ENCODE measurements around the gene SIAH1.
A peak's percentile ranks its signal among the peaks of the same experiment; 100 is the strongest.
"Not testable (repeated sequence)": the region's sequence is repeated elsewhere in the genome, so short reads cannot be mapped to it uniquely, and the experiment has no call there.

Gene SIAH1, protein sequence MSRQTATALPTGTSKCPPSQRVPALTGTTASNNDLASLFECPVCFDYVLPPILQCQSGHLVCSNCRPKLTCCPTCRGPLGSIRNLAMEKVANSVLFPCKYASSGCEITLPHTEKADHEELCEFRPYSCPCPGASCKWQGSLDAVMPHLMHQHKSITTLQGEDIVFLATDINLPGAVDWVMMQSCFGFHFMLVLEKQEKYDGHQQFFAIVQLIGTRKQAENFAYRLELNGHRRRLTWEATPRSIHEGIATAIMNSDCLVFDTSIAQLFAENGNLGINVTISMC

DNA sequence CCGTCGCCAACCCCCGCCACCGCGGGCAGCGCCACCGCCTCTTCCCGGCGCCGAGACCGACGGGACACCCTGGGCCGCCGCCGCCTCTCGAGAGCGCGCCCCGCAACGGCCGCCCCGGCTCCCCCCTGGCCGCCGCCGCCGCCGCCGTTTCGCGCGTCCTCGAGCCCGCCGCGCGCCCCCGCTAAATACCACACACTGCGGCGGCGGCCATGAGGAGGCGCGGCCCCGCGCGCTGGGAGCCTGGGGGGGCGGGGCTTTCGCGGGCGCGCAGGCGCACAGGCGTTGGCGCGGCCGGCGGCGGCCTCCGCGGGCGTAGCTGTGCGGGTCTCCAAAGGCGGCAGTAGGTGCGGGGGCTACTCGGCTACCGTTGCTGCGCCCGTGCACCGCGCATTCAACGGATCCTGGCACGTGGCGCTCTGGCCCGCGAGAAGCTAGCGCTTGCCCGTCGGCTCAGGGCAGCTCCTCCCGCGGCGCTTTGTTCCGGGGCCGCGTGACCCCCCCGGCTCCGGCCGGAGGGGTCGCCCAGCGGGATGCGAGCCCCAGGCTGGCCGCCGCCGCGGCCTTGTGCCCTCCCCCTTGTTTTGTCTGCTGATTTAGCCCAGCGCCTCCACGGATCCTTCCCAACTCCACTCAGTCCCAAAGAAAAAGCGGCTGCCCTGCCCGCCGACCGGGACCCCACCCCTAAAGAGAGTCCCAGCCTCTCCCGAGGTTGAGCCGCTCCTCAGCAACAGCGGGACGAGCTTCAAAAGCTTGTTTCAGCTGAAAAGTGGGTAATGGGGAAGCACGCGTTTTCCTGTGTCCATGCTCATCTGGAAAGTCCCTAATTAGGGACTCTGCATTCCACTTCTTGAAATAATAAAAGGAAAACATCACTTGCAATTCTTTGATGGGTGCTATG, at the start of gene SIAH1:
TSS of gene SIAH1 (minus strand) at position 161 of the 898 bp plus-strand sequence. CDS start 22,985 bp downstream, outside the sequence.
- peak; percentile 36 for FAIRE-seq

- no peak for FAIRE-seq
Observed at GRCh38 chr16:48434653-48435317, 49.6 kb upstream of the SIAH1 start.

DNA sequence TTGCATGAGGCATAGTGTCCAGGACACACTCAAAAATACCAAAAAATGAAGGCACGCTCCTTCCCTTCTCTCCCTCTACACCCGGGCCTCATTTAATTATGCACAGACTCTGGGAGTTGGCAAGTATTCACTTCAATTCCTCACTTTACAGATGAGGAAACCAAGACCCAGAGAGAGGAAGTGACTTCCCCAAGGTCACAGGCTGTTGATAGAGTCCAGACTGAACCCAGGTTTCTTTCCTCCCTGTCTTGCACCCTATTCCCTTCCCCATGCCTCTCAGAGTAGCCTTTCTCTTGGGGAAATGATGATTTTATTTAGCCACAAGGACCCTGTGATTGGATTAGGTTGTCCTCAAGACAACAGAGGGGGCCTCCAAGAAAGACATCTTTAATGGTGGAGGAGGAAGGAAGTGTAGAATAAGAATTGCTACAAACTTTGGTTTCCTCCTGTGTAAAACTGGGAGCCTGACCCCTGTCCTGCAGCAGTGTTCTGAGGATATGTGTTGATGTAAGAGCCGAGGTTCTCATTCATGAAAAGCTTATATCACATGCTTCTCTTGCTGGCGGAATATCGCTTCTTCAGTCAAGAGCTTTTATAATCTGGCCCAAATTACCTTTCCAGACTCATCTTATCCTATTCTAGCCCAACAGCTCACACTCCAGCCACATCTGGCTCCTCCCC, 48.8 kb upstream of the SIAH1 start:
- no peak for FAIRE-seq

- FAIRE-seq: no peak
Observed at GRCh38 chr16:48433116-48433849, 48.1 kb upstream of the SIAH1 start.

DNA sequence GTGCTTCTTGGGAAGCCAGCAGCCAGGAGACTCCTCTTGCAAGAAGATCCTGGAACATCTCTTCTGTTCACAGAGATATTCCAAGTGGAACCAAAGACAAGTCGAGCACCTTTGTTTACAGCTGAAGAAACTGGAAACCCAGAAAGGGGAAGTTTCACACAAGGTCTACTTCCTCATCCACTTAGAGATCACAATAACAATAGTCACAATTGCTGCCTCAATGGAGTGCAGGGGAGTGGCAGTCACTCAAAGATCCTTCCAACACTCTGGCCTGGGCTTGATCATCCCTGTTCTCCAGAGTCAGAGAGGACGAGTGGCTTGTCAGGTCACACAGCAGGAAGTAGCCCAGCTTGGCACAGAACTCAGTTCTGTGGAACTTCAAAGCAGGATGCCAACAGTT, 46.9 kb upstream of the SIAH1 start:
- no peak for FAIRE-seq

DNA sequence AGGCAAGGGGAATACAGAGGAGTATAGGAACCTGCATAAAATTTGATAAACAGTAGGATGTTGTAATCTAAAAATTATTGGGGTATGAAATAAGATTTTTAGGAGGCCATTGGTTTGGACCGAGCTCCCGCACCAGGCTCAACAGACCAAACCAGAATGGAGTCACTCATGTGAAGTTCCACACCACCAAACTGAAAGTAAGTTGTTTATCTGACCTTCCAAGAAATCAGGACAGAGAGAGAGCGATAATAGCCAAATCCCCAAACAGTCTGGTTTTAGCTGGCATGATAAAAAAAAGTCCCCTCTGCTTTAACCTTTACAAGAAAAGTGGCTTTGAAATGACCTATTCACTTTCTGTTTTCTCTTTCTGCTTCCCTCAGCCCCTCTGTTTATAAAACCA, 45.7 kb upstream of the SIAH1 start:
- no peak for FAIRE-seq

- no peak for FAIRE-seq
Observed at GRCh38 chr16:48426244-48427141, 41.3 kb upstream of the SIAH1 start.

GRCh38 chr16:48422537-48422936, 37.3 kb upstream of the SIAH1 start:
- FAIRE-seq: no peak

DNA sequence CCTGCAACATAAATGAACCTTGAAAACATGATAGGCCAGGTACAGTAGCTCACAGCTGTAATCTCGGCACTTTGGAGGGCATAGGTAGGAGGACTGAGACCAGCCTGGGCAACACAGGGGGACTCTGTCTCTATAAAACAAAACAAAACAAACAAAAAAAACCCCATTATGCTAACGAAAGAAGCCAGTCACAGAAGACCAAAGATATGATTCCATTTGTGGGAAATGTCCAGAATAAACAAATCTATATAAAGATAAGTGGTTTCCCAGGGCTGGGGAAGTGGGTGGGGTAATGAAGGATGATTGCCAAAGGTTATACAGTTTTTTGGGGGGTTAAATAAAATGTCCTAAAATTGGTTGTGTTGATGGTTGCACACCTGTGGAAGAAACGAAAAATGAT, 36.5 kb upstream of the SIAH1 start:
- FAIRE-seq: no peak

DNA sequence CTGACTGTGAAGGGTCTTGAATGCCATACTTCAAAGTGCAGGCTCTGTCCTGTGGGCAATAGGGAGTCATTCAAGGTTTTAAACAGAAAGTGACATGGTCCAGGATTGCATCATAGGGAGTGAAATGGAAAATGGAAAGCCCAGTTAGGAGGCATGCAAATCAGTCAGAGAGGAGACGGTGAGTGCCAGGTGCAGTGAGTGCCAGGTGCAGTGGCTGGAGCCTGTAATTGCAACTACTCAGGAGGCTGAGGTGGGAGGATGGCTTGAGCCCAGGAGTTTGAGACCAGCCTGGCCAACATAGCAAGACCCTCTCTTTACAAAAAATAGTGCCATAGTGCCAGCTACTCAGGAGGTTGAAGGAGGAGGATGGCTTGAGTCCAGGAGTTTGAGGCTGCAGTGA, 35.2 kb upstream of the SIAH1 start:
- no peak for FAIRE-seq

GRCh38 chr16:48416617-48417016, 31.4 kb upstream of the SIAH1 start:
- not testable (repeated sequence) for FAIRE-seq

- no peak for FAIRE-seq
Observed at GRCh38 chr16:48413272-48413671, 28.1 kb upstream of the SIAH1 start.

GRCh38 chr16:48409839-48410632, 24.8 kb upstream of the SIAH1 start:
- no peak for FAIRE-seq

DNA sequence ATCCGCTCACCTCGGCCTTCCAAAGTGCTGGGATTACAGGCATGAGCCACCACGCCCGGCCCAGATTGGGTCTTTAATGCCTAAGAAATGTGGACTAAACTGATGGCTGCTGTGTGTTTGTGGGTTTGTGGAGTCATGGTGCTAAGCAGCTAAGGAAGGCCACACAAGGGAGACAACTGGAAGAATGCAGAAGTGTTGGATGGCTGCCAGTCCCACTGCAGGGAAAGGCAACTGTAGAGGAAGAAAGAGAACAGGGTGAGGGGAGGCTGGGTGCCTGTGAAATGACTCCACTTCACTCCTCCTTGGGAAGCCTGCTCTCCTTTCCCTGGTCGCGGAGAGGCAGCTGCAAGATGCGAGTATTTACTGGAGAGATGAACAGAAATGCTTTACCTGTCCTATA, 23.5 kb upstream of the SIAH1 start:
- no peak for FAIRE-seq

DNA sequence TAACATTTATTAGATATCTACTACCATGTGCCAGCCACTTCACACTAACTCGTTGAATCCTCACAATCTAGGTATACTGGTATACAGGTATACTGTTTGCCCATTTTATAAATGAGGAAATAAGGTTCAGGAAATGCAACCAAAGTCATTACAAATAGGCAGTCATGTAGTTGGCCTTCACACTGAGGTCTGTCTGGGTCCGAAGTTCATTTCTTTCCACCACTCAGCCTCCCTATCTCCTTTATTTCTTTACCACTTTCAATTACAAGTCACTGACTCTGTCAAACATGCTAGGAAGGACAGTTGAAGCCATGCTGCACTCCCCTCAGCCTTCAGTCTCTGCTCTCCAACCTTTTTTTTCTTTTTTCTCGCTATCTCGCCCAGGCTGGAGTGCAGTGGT, 20.7 kb upstream of the SIAH1 start:
- no peak for FAIRE-seq

DNA sequence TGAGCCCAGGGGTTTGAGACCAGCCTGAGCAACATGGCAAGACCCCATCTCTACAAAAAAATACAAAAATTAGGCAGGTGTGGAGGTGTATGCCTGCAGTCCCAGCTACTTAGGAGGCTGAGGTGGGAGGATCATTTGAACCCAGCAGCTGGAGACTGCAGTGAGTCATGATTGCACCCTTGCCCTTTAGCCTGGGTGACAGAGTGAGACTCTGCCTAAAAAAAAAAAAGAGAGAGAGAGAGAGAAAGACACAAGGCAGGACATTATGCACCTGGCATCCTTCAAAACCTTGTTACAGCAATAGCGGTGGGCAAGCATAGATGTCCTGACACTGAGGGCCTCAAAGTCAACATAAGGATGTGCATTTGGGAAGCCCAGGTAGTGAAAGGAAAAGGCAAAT, 19.9 kb upstream of the SIAH1 start:
- FAIRE-seq: no peak

GRCh38 chr16:48402547-48402946, 17.3 kb upstream of the SIAH1 start:
- FAIRE-seq: not testable (repeated sequence)

DNA sequence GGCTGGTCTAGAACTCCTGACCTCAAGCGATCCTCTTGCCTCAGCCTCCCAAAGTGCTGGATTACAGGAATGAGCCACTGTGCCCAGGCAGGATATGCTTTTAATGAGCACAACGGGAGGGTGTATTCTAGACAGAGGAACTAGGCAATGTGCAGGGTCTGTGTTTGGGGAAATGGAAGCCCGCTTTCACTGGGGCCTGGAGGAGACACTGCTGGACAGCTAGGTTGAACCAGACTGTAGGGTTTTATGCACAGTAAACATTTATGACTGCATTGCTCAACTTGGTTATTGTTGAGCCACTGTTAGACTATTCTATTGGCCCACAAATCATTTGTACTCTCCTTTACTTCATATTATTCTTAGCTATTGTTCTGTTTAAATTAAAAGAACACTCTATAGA, 10.2 kb upstream of the SIAH1 start:
- FAIRE-seq: no peak

DNA sequence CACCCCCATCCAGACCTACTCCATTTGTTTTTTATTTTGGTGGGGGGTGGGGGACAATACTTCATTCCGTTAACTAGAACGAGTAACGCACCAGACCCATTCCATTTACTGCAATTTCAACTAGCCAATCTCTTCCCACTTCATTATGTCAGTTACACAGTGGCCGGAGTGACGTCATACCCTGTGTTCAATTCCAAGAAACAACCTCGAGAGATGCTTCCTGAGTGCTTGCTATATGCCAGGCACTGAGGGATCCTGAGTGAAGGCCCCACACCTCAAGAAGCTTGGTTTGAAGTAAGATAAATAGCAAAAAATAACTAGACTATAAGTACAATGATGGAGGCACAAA, 9.1 kb upstream of the SIAH1 start:
- FAIRE-seq: no peak

All from G401.6 (cell line).